ENCODE measurements around the gene KDELR3.

GRCh38 chr22:38477585-38477984 lies 9.7 kb downstream of the KDELR3 start:
- TF ChIP-seq CTCF (IDR thresholded peaks at IDR 0.05 in 8 of 11, conservative IDR thresholded peaks at IDR 0.05 in 3 of 11) (no peak), POLR2A (IDR thresholded peaks at IDR 0.05) (no peak)

All from spleen (tissue), 7 donors.